PFSK-1 (cell line): Measurements from ENCODE around the gene NUP98.

Experiments
- POLR2AphosphoS5 ChIP-seq: IDR thresholded peaks from 2 replicates; pipeline ENCODE4 v1.6.1; 2012; ENCODE audit warnings: low read depth, mild to moderate bottlenecking, control low read depth, low read length, moderate library complexity
- REST ChIP-seq, 2 experiments: IDR thresholded peaks; 2 replicates each; pipeline versions ENCODE4 v1.6.1 to v1.8.0; 2011 to 2012; ENCODE audit warnings: low read depth in 2 of 2, low read length in 2 of 2, control low read depth in 1 of 2, inconsistent platforms in 1 of 2, mild to moderate bottlenecking in 1 of 2, moderate library complexity in 1 of 2; ENCODE audit not compliant: insufficient read depth in 1 of 2
- SIN3A ChIP-seq: IDR thresholded peaks from 2 replicates; pipeline ENCODE4 v1.6.1; 2012; ENCODE audit warnings: mild to moderate bottlenecking, low read length, moderate library complexity, borderline replicate concordance; ENCODE audit not compliant: insufficient read depth
- TAF1 ChIP-seq: IDR thresholded peaks from 2 replicates; pipeline ENCODE4 v1.6.1; 2012; ENCODE audit warnings: low read length, control low read depth, borderline replicate concordance; ENCODE audit not compliant: insufficient read depth

GRCh38 chr11:3736816-3737215, 60.5 kb downstream of the NUP98 start:
- TF ChIP-seq REST (IDR thresholded peaks at IDR 0.05; ENCODE audit: insufficient read depth in 1 of 2, low read depth in 2 of 2, low read length in 2 of 2) (no peak), TAF1 (no peak), SIN3A (no peak), POLR2AphosphoS5 (no peak)
